Measurements from ENCODE around the gene IQCE.
"Not testable (repeated sequence)": the region's sequence is repeated elsewhere in the genome, so short reads cannot be mapped to it uniquely, and the experiment has no call there.

IQCE gene

DNA sequence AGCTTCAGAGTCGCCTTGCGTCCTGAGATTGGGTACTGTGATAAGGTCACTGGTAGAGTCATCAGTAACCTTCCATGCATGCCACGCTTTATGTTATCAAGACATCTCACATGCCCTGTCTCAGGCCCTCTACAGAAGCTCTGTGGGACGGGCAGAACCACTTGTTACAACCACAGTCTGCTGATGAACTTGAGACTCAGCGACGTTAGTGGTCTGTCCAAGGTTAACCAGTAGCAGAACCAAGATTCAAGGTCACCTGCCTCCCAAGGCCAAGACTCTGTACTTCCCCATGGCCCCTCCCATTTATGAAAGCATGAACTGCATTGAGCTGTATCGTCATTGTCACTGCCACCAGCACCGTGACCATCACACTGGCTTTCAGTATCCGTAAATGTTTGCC lies 15.0 kb downstream of the IQCE start:
- DNase-seq: no peak

DNA sequence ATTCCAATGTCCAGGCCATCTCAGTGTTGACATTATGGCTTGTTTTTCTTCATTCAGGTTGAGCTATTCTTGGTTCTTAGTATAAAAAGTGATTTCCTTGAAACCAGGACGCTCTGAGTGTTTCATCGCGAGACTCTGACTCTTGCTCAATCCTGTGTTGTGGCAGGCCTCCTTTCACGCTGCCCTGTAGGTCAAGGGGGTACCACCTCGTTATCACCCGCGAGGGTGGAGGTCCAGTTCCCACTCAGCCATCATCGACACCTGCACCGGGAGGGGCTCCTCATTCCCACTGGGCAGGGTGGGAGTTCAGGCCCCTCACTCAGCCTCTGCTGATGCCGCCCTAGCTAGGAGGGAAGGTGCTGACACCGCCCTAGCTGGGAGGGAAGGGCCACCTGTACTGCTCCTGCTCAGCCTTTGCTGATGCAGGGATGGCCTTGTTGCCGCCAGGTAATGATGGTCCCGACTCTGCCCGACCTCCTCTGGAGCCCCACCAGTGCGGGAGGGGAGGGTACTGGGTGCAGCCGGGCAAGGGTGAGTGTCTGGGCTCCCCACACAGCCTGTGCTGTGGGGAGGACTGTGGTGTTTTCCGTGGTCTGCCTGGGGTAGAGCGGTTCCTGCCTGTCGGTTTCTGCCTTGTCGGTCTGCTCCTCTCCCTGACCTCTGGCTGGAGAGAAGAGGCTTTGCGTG lies 16.4 kb downstream of the IQCE start:
- no peak for DNase-seq

DNA sequence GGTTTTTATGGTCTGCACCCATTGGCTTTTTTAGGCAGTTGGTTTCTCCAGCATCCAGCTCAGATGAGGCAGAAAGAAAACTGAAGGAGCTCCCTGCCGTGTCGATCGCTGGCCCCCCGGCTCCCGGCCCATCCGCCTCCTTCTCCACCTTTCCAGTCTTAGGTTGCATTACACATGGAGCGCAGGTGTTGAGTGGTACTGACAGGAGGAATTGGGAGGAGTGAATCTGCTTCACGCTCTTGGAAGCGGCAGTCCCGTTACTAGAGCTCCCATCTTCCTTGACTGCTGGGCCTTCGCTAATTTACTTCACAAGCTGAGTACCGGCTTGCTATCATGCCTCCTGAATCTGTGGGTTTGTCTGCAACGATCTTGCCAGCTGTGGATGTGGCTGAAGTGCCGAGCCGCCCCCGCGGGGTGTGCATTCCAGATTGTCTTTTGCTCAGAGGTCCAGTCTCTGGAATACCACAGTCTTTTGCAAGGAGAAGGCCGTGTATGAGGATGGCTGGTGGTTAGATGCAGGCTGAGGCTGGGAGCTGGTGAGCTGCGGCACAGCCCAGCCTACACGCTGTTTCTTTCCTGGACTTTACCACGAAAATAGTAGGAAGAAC lies 17.1 kb downstream of the IQCE start:
- DNase-seq: no peak

DNA sequence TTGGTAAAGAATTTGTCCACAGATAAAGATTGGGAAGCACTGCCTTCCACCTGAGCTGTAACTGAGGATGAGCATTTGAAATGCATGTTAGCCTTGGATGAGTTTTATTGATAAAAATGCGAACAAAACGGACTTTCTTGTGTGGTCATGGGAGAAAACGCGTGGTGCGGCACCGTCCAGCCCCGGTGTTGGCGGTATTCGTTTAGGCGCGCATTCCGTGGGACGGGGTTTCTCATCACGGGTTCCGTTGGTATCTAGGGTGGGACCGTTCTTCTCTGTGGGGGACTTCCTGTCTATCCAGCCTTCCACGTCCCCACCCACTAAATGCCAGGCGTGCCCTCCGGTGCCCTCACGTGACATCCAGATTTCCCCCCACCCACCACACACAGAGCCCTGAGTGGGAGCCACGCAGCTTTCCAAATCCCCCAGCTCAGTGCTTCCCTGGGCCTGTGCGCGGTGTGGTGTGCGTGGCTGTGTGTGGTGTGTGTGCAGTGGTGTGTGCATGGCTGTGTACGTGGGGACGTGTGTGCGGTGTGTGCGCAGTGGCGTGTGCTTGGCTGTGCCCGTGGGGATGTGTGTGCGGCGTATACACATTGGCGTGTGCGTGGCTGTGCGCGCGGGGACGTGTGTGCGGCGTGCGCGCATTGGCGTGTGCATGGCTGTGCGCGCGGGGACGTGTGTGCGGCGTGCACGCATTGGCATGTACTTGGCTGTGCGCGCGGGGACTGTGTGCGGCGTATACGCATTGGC lies 18.1 kb downstream of the IQCE start:
- no peak for DNase-seq

GRCh38 chr7:2577914-2578680 lies 19.3 kb downstream of the IQCE start:
- no peak for DNase-seq

DNA sequence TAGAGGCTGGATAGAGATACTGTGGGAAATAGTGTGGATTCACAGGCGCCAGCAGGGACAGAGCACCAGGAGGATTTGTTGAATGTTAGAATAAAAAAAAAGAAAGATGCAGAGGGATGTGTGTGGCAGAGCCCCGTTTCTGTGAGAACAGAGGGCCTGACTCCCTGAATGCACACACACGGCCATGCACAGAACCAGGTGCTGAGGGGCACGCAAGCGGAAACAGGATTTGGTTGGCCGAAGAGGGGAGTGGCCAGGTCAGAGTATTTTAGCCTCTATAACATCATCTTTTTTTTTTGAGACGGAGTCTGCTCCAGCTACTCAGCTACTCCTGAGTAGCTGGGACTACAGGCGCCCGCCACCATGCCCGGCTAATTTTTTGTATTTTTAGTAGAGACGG lies 21.9 kb downstream of the IQCE start:
- no peak for DNase-seq

GRCh38 chr7:2582006-2582735 lies 23.4 kb downstream of the IQCE start:
- DNase-seq: no peak

- DNase-seq: no peak
Observed at GRCh38 chr7:2583798-2584580, 25.2 kb downstream of the IQCE start.

GRCh38 chr7:2585446-2585845 lies 26.7 kb downstream of the IQCE start:
- no peak for DNase-seq

GRCh38 chr7:2586326-2587020 lies 27.7 kb downstream of the IQCE start:
- no peak for DNase-seq

- DNase-seq: no peak
Observed at GRCh38 chr7:2587134-2587533, 28.4 kb downstream of the IQCE start.

GRCh38 chr7:2587778-2588177 lies 29.0 kb downstream of the IQCE start:
- no peak for DNase-seq

DNA sequence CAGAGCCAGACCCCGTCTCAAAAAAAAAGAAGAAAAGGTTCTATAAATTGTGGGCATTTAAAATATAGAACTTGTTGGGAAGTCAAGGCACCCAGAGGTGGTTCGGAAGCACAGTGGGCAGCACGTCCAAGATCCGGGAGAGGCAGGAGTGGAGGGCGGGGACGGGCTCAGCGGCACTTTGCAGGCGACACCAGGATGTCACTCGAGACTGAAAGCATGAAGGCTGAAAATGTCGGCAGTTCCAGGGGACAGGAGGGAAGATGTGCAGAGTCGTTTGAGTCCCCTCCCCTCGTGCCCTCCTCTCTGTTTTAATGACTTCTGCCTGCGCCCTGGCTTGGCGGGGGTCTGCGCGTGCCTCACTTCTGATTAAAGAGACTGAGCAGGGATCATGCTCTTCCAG lies 30.6 kb downstream of the IQCE start:
- no peak for DNase-seq

- DNase-seq: not testable (repeated sequence)
Observed at GRCh38 chr7:2589941-2590340, 31.2 kb downstream of the IQCE start.

- no peak for DNase-seq
Observed at GRCh38 chr7:2592375-2592865, 33.6 kb downstream of the IQCE start.

- no peak for DNase-seq
Observed at GRCh38 chr7:2593036-2593727, 34.4 kb downstream of the IQCE start.

DNA sequence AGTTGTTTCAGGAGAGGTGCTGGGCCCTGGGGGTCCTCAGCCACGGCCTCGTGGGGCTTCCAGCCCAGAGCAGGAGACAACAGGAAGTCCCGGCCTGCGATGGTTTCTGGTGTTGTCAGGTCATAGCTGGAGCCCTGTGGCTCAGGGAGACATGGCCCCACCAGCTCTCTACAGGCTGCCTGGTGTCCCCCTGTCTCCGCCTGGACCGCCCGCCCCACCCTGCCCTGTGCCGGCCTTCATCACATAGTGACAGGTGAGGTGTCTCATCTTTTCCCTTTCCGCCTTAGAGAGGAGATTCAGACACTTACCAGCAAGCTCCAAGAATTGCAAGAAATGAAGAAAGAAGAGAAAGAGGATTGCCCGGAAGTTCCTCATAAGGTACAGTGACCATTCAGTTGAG lies 35.8 kb downstream of the IQCE start:
- DNase-seq: no peak

DNA sequence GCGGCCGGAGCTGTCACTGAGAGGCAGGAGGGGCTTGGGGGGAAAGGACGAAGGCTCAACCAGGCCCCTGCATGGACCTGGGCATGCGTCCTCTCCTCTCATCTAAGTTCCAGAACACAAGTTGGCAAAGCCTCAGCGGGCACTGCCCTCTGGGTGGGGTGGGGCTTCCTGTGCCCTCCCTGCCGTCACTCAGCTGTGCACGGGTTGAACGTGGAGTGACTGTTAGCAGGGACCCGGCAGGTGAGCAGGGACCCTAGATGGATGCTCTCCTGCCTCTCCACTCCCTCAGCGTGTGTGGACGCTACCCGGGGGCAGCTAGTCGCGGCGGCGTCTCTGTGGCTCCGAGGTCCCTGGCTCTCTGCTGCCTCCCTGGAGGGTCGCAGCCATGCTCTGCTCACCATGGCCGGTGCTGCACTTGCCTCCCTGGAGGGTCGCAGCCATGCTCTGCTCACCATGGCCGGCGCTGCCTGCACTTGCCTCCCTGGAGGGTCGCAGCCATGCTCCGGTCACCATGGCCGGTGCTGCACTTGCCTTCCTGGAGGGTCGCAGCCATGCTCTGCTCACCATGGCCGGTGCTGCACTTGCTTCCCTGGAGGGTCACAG lies 36.6 kb downstream of the IQCE start:
- DNase-seq: no peak

Measured in nucleus accumbens (tissue), 56 donors.